Nucleus accumbens (tissue), 56 donors: Measurements from ENCODE around the gene TMEM79.
A peak's percentile ranks its signal among the peaks of the same experiment; 100 is the strongest.
"Not testable (repeated sequence)": the region's sequence is repeated elsewhere in the genome, so short reads cannot be mapped to it uniquely, and the experiment has no call there.

Source experiments
- DNase-seq, 56 donors: peaks; one replicate each; lab custom pipeline; 2025; lab: John Stamatoyannopoulos, UW

The TMEM79 gene

DNA sequence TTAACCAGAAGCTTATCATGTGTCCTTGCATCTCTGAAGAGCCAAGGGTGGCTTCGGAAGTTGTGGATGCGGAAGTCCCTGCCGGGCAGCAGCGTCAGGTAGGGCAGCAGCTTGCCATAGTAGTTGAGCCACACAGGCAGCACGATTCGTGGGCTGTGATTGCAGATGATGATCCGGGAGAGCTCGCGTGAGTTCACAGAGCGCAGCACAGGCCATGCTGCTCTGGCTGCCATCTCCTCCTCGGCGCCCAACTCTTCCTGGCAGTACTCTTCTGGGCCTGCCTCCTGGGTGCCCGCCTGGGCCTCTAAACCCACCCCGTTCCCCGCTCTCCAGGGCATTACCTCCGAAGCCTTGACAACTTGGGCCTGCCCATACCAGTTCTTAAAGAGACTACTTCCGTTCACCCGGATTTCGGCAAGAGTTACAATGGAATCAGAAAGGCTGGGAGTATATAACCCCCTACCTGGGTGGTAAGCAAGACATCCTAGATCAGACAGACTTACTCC lies 14.8 kb downstream of the TMEM79 start, which contains the start of gene VHLL:
Gene VHLL (minus strand): TSS at position 456 of the 506 bp plus-strand sequence. CDS start 118 bp downstream, at position 338.
- no peak for DNase-seq

DNA sequence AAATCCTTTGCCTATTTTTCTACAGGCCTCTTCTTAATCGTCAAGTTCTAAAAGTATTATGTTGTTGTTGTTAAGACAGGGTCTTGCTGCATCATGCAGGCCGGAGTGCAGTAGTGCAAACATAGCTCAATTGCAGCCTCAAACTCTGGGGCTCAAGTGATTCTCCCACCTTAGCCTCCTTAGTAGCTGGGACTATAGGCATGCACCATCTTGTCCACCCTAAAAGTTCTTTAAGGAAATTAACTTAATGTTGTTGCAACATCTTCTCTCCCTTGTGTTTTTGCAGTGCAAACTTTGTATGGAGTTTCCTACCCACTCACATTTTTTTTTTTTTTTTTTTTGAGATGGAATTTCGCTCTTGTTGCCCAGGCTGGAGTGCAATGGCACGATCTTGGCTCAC lies 19.1 kb downstream of the TMEM79 start:
- DNase-seq = no peak

DNA sequence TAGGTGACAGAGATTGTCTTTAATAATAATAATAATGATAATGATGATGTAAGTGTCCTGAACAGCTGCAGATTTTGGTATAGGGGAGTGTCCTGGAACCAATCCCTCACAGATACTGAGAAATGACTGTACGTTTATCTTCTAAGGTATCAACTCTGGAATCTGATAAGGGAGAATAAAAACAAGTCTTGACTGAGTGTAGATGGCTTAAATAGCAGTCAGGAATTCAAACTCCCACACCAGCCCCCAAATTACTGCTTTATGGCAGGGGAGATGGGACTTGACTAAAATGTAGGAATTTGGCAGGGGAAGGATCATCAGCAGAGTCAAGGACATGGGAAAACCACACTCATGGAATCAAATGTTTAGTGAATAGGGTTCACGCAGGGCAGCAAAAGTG lies 21.1 kb downstream of the TMEM79 start:
- no peak for DNase-seq

DNA sequence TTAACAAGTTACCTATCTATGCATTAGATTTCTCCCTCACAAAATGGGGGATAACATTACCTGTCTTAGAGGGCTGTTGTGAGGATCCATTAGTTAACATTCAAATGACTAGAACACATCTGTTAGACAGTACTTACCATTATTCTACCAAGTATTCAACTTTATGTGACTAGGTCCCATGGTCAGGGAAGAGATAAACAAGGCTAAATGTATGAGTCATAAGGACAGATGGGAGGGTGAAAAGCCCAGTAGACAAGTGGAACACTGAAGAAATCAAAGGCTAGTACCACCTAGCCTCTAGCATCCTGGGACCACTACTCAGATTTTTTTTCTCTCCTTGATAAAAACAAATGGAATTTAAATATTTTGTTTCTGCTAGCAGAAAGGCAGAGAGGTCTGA lies 24.0 kb downstream of the TMEM79 start:
- DNase-seq = no peak

DNA sequence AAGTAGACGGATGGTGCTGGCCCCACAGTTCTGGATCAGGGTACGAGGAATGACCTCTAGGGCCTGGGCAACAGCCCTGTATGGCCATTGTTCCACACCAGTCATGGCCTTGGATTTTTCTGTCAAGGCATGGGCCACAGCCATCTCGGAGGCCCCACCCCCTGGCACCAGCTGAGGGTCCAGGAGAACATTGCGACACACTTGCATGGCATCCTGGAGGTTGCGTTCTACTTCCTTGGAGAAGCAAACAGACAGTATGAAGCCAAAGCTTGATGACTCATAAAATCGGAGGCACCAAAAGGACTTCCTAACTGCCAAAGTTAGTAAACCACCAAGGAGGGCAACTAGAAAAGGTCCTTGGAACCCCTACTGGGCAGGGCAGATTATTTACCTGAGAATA lies 26.8 kb downstream of the TMEM79 start:
- peak in 2 of 56 donors; percentile 5 to 6 for DNase-seq

DNA sequence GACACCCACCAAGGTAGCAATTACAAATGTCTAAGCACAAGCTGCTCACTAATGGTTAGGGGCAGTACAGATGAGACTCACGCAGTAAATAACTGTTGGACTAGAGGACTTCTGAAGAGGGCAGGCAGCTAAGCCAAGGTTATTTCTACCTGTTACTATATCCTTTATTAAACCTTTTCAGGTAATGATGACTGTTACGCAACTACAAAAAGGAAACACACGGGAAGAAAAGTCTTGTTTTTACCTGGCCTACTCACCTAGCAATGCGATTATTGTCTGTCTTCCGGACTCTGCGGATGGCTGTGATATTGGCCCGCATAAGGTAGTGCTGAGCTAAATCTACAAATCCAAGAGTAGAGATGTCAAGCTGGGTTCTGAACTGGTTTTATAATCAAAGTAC lies 32.8 kb downstream of the TMEM79 start:
- no peak for DNase-seq

DNA sequence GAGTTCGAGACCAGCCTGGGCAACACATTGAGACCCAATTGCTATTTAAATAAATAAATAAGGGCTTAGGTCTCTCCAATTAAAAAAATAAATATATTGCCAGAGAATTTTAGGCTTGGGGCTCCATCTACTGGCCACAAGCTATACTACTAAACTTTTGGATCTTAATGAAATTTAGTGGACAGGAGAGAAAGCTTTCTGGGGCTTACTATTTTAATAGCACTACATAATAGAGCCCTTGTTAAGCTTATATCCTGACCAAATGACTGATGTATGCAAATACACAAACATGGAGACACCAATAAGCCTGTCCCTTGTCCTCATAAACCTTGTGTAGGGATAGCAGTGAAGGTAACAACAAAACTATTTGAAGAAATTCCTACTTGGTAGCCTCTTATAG lies 35.5 kb downstream of the TMEM79 start:
- DNase-seq = no peak

DNA sequence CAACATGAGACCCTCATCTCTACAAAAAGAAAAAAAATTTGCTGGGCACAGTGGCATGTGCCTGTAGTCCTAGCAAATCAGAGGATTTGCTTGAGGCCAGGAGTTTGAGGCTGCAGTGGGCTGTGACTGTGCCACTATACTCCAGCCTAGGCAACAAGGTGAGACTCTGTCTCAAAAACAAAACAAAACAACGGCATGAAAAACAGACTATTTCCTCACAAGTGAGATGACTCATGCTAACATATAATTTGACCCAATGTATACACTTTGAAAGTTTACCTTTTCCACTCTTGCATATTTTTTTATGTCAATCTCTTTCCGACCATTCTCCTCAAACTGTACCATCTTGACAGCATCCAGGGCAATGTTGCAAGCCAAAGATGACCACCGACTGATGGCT lies 36.4 kb downstream of the TMEM79 start:
- no peak for DNase-seq

DNA sequence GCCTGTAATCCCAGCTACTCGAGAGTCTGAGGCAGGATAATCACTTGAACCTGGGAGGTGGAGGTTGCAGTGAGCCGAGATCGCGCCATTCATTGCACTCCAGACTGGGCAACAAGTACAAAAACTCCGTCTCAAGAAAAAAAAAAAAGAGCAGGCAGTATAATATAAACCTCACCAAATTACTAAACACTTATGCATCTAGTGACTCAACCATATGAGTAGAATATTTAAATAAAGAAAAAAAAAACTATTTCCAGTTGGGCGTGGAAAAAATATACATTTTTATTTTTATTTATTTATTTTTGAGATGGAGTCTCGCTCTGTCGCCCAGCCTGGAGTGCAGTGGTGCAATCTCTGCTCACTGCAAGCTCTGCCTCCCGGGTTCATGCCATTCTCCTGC lies 39.1 kb downstream of the TMEM79 start:
- DNase-seq = not testable (repeated sequence)

DNA sequence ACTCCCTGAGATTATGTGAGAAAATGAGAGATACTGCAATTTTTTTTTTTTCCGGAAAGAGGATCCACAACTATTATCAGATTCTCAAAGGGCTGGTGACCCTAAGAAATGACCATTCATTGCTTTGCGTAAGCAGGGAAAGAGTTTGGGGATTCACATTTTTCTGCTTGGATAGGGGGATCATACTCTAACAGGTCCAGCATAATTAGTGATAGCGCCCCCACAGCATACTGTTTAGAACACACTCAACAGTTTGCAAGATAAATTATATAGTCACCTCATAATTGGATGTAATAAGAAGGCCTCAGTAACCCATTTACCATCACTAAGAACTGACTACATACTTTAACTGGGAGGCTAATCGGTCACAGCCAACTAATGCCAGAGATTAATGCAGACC lies 52.1 kb downstream of the TMEM79 start:
- no peak for DNase-seq

DNA sequence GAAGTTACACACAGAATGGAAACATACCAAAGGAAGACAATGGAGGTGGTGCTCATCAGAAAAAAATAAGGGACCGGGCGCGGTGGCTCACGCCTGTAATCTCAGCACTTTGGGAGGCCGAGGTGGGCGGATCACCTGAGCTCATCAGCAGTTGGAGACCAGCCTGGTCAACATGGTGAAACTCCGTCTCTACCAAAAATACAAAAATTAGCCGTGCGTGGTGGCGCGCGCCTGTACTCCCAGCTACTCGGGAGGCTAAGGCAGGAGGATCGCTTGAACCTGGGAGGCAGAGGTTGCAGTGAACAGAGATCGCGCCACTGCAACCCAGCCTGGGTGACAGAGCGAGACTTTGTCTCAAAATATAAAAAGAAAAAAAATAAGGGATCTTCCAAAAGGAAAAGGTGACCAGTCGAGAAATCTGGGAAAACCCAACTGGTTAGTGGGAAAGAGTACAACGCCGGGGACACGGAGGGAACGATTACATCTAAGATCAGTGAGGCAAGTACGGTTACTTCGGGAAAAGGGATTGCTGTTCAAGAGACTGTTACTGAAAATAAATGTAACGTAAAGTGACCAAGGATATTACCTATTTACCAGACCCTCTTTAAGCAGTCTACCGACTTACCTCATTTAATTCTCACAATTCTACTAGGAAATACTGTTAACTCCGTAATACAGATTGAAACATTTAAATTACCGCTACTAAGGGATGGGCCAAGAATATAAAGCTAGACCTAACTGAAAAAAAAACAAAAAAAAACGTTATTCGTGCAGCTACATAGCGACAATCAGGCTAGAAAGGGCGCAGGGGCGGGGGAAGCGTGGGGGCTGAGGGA lies 53.1 kb downstream of the TMEM79 start:
- DNase-seq = peak in 1 of 56 donors; percentile 1

DNA sequence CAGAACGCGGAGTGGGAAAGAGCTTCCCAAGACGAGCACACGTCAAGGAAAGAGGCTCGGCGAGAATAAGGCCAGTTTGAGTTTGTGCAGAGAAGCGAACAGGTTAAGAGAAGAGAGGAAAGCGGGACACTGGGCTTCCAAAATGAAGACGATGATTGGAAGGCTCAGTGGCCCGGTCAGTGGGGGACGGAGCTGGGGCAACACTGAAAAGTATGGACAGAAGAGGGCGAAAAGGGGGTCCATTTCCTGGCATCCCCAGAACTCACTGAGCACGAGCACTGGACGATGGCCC lies 53.7 kb downstream of the TMEM79 start:
- peak in 6 of 56 donors; percentile 36 to 50 (median 46) for DNase-seq

DNA sequence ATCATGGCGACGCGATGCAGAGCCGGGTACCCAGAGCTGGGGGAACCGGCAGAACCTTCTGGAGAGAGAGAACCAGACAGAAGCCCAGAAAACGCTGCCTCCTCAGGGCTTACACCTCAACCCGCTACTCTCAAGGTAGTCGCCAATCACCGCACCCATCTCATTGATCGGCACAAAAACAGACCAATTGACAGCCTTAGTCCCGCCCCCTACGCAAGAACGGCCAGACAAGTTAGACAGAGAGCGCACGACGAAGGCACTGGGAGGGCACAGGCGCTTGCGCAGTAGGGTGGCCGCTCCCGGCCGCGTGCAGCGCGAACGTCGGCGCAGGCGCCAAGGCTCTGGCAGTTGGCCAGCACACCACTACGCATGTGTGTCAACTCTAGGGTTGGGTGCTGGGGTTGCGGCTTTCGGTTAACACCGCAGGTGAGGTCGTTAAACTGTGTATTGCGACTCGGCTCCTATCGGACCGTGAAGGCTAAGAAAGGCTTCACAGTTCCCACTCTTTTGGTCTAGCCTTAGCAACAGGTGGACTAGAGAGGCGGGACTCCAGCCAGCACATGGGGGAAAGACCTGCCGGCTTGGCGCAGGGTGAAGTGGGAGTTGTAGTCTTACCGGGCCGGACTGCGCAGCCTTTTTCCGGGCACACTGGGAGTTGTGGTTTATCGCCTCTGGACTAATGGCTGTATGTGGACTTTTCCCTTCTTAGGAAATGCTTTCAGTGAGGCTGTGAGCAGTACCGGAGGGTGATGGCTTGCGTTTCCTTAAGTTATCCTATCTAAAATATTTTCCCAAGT lies 54.3 kb downstream of the TMEM79 start, which contains the start of the genes CCT3 and TSACC:
Gene CCT3 (minus strand): TSS at position 113 of the 797 bp plus-strand sequence. CDS start 108 bp downstream, at position 5.
Gene TSACC (plus strand): TSS at position 347 of the 797 bp plus-strand sequence. CDS start 1,232 bp downstream, outside the sequence.
- DNase-seq = peak; percentile 92 to 100 (median 98)
